ENCODE measurements around the gene FAAP20.

DNA sequence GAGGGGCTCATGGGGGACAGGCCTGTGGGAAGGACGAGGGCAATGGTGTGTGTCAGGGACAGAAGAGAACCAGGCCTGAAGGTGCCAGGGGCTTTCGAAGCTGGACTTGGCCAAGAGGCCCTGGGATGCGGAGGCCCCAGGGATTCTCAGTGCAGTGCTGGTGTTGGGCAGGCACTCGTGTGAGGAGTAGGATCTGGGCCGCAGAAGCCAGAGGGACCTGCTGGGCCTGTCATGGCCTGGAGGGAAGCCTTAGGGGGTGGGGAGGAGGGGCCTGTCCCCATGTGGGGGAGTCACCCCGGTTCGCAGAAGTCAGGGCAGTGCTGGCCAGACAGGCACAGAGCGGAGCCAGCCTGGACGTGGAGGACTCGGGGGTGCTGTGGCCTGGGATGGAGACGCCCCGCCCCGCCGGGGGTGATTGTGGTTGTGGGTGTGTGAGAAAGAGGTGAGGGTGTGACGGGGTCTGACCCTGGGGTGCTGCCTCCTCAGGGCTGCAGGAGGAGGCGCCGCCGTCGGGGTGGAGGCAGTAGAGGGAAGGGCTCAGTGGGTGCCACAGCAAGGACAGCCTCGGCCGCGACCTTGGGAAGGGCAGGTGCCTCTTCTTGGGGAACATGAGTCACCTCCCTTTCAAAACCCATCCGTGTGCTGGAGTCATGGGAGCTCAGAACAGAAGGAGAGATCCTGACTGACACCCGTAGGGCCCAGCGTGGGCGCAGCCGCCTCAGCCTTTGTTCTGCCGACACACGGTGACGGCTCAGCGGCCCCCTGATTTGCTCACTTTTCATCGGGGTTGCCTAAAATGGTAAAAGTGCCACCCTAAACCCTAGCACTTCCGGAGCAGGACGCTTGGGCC lies 33.9 kb downstream of the FAAP20 start:
- TF ChIP-seq, protein P1, sequence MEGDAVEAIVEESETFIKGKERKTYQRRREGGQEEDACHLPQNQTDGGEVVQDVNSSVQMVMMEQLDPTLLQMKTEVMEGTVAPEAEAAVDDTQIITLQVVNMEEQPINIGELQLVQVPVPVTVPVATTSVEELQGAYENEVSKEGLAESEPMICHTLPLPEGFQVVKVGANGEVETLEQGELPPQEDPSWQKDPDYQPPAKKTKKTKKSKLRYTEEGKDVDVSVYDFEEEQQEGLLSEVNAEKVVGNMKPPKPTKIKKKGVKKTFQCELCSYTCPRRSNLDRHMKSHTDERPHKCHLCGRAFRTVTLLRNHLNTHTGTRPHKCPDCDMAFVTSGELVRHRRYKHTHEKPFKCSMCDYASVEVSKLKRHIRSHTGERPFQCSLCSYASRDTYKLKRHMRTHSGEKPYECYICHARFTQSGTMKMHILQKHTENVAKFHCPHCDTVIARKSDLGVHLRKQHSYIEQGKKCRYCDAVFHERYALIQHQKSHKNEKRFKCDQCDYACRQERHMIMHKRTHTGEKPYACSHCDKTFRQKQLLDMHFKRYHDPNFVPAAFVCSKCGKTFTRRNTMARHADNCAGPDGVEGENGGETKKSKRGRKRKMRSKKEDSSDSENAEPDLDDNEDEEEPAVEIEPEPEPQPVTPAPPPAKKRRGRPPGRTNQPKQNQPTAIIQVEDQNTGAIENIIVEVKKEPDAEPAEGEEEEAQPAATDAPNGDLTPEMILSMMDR (IDR thresholded peaks at IDR 0.05): no peak
- TF ChIP-seq HMGXB4 (CRISPR knock-in tag; IDR thresholded peaks at IDR 0.05; ENCODE audit: borderline replicate concordance) (no peak), GATA3 (IDR thresholded peaks at IDR 0.05; ENCODE audit: borderline replicate concordance) (no peak), RCOR1 (IDR thresholded peaks at IDR 0.05; ENCODE audit: low read depth, low read length) (no peak), E2F6 (IDR thresholded peaks at IDR 0.05; ENCODE audit: borderline replicate concordance, low read depth) (no peak), POLR2A (IDR thresholded peaks at IDR 0.05; ENCODE audit: low read length) (no peak), USF2 (IDR thresholded peaks at IDR 0.05) (no peak), EP300 (IDR thresholded peaks at IDR 0.05) (no peak), NPAS2 (CRISPR knock-in tag; IDR thresholded peaks at IDR 0.05; ENCODE audit: borderline replicate concordance) (no peak), ESRRA (IDR thresholded peaks at IDR 0.05; ENCODE audit: borderline replicate concordance, low read length) (no peak), ZFP36 (IDR thresholded peaks at IDR 0.05; ENCODE audit: borderline replicate concordance, partially characterized antibody) (no peak)
